GM19455 (cell line): ENCODE results near the gene SPSB2.

ENCODE experiments used
- ATAC-seq: cut with Tn5 transposase; IDR thresholded peaks from one replicate; pipeline ENCODE4 v1.9.1; 2021; ENCODE audit not compliant: unreplicated experiment

Gene SPSB2

GRCh38 chr12:6853626-6854025 lies 19.5 kb downstream of the SPSB2 start:
- no peak for ATAC-seq

GRCh38 chr12:6852651-6853354 lies 20.3 kb downstream of the SPSB2 start:
- no peak for ATAC-seq

GRCh38 chr12:6851921-6852650 lies 21.0 kb downstream of the SPSB2 start, which contains the start of gene USP5:
Gene USP5, plus strand, starts transcription at chr12:6852150. Its CDS starts 30 bp downstream, at chr12:6852180.
- ATAC-seq = peak; percentile 70

- peak; percentile 54 for ATAC-seq
These were observed 21.8 kb downstream of the SPSB2 start, which contains the start of gene CDCA3 for GRCh38 chr12:6851153-6851920. Gene CDCA3, minus strand, starts transcription at chr12:6851286. Its CDS starts 334 bp downstream, at chr12:6850952.

GRCh38 chr12:6850796-6851152 lies 22.3 kb downstream of the SPSB2 start:
- no peak for ATAC-seq

GRCh38 chr12:6849976-6850560 lies 23.0 kb downstream of the SPSB2 start:
- no peak for ATAC-seq

- ATAC-seq = no peak
These were observed 23.7 kb downstream of the SPSB2 start for GRCh38 chr12:6849427-6849826.

GRCh38 chr12:6847676-6848075 lies 25.4 kb downstream of the SPSB2 start:
- ATAC-seq = no peak

- no peak for ATAC-seq
These were observed 26.7 kb downstream of the SPSB2 start for GRCh38 chr12:6846316-6846869.

GRCh38 chr12:6845395-6845794 lies 27.7 kb downstream of the SPSB2 start:
- no peak for ATAC-seq

GRCh38 chr12:6843118-6843902 lies 29.8 kb downstream of the SPSB2 start:
- no peak for ATAC-seq

- ATAC-seq = no peak
These were observed 31.0 kb downstream of the SPSB2 start for GRCh38 chr12:6842075-6842474.

GRCh38 chr12:6840761-6841515 lies 32.2 kb downstream of the SPSB2 start, which contains the start of gene GNB3:
Gene GNB3, plus strand, starts transcription at chr12:6840925. Its CDS starts 363 bp downstream, at chr12:6841288.
- ATAC-seq = no peak

GRCh38 chr12:6840330-6840729 lies 32.8 kb downstream of the SPSB2 start:
- ATAC-seq = no peak

- peak; percentile 90 for ATAC-seq
These were observed 33.5 kb downstream of the SPSB2 start for GRCh38 chr12:6839482-6840201.

GRCh38 chr12:6838854-6839253 lies 34.2 kb downstream of the SPSB2 start:
- no peak for ATAC-seq

GRCh38 chr12:6837370-6838060 lies 35.6 kb downstream of the SPSB2 start:
- no peak for ATAC-seq

GRCh38 chr12:6836851-6837250 lies 36.3 kb downstream of the SPSB2 start:
- no peak for ATAC-seq
